ENCODE results near the gene VTI1A.

GRCh38 chr10:112532956-112533355, 85.9 kb downstream of the VTI1A start:
- no peak for TF ChIP-seq CTCF (IDR thresholded peaks at IDR 0.05; ENCODE audit: control extremely low read depth in 1 of 3, insufficient read depth in 1 of 3, low read depth in 1 of 3, low read length in 3 of 3)
- TF ChIP-seq ATF3 (IDR thresholded peaks at IDR 0.05; ENCODE audit: insufficient read depth, low read depth, low read length), result no peak
- no peak for TF ChIP-seq EP300 (IDR thresholded peaks at IDR 0.05; ENCODE audit: borderline replicate concordance in 1 of 2, low read depth in 2 of 2, low read length in 2 of 2)
- no peak for TF ChIP-seq POLR2AphosphoS5 (IDR thresholded peaks at IDR 0.05; ENCODE audit: low read depth, low read length)
- no peak for TF ChIP-seq SIN3A (conservative IDR thresholded peaks at IDR 0.05 in 1 of 2, IDR thresholded peaks at IDR 0.05 in 1 of 2; ENCODE audit: low read depth in 1 of 2, low read length in 2 of 2)
